ENCODE measurements around the gene JMJD1C. TPM values are rescaled to one million over a fixed set of nuclear protein-coding genes. Genes with fewer than 3 reads are reported as not detected.

JMJD1C gene
- total and polyA plus RNA-seq, 2 donors (not counting 3 experiments of a cell fraction or from before 2014, with no cell fraction given) = 32.1 to 97.1 TPM

DNA sequence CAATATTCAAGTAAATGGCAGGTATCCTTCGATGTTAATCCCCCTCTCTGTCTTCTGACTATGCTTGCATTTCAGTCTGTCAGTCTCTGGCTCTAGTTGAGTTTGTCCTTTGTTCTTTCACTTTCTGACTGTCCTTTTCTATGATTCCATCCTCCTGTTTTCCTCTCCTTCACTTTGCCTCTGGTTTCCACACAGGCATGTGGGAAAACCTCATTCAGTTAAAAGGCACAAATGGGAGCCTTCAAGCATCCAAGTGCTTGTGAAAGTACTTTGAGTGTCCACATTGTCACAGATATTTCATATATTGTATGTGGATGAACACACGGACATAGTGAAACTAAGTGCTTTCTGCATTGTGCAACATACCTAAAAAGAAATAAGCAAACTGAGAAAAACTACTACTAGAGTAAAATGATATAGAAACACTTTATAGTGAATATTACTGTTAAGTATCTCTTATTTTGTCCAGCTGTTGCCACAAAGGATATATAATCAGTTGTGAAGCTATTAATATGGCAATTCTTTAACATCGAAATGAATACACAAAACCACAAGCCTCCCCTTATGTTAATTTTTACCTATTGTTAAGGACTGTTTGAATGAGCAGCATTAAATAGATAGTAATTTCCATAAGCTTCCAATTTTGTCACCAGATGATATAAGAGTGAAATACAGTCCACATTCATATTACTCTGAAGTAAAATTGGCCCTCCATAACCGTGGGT is 260.9 kb downstream of the JMJD1C start:
- peaks cover 2 to 12% of the 10 kb centered on the region in 2 experiments for H3K36me3 ChIP-seq (ENCODE audit: control insufficient read depth in 2 of 2, extremely low read depth in 1 of 2, insufficient read depth in 2 of 2, low read length in 2 of 2)
- H4K20me1 ChIP-seq (replicated peaks; ENCODE audit: control insufficient read depth, extremely low read depth, insufficient read depth, low read length) = peaks cover 6% of the 10 kb centered on the region
- H3K4me2 ChIP-seq (ENCODE audit: insufficient read depth, low read length) = no peak overlapping the region
- TF ChIP-seq, protein P1, sequence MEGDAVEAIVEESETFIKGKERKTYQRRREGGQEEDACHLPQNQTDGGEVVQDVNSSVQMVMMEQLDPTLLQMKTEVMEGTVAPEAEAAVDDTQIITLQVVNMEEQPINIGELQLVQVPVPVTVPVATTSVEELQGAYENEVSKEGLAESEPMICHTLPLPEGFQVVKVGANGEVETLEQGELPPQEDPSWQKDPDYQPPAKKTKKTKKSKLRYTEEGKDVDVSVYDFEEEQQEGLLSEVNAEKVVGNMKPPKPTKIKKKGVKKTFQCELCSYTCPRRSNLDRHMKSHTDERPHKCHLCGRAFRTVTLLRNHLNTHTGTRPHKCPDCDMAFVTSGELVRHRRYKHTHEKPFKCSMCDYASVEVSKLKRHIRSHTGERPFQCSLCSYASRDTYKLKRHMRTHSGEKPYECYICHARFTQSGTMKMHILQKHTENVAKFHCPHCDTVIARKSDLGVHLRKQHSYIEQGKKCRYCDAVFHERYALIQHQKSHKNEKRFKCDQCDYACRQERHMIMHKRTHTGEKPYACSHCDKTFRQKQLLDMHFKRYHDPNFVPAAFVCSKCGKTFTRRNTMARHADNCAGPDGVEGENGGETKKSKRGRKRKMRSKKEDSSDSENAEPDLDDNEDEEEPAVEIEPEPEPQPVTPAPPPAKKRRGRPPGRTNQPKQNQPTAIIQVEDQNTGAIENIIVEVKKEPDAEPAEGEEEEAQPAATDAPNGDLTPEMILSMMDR (IDR thresholded peaks at IDR 0.05; ENCODE audit: extremely low read depth in 1 of 2, insufficient read depth in 1 of 2, low read depth in 1 of 2, low read length in 2 of 2) = no peak
- H3K9ac ChIP-seq (replicated peaks; ENCODE audit: extremely low read depth, insufficient read depth, low read length) = no peak overlapping the region
- POLR2A ChIA-PET = no interaction called here
- no peak for DNase-seq (ENCODE audit: low read depth, low spot score)
- no peak for FAIRE-seq
- CTCF ChIA-PET = interaction anchor here (1.0 to 1.5 kb wide), 3 partner anchors 9 to 516 kb away, joined by 3 to 5 read pairs (median 3); no protein-coding TSS in a partner anchor
- H3K9me3 ChIP-seq (replicated peaks; ENCODE audit: control insufficient read depth, insufficient read depth, low read length) = no peaks in the 10 kb centered on the region
- dilution Hi-C loops (cut with MboI; ENCODE audit: extremely low pct_ligation_motif_present, low sequenced_read_pairs) (loop anchor here (25.0 kb wide), 1 partner anchor 507 kb away; no protein-coding TSS in a partner anchor), intact Hi-C loops (cut with micrococcal nuclease) (loop anchor here (5.0 kb wide), 2 partner anchors 262 to 317 kb away; partner anchors contain the start of genes JMJD1C and REEP3)
- H3K4me1 ChIP-seq (ENCODE audit: control insufficient read depth, extremely low read depth, insufficient read depth, low read length) = peaks cover 38% of the 10 kb centered on the region
- H3K27me3 ChIP-seq (ENCODE audit: control insufficient read depth in 2 of 2, insufficient read depth in 2 of 2, low read length in 2 of 2) = no peaks in the 10 kb centered on the region
- no peak overlapping the region for H2AFZ ChIP-seq (ENCODE audit: low read depth, low read length)
- H3K79me2 ChIP-seq (ENCODE audit: control insufficient read depth, insufficient read depth, low read length) = peaks cover 49% of the 10 kb centered on the region
- no peak overlapping the region for H3K4me3 ChIP-seq (replicated peaks in 1 of 3; ENCODE audit: insufficient read depth in 1 of 3, low read depth in 1 of 3, low read length in 3 of 3)
- BruUV-seq (replicated peaks) = no TSS peak
- no peak overlapping the region for H3K27ac ChIP-seq (ENCODE audit: insufficient read depth, low read depth, low read length)
- no peaks in the 10 kb centered on the region for H3K9me1 ChIP-seq (replicated peaks; ENCODE audit: control insufficient read depth, extremely low read depth, insufficient read depth, low read length)

DNA sequence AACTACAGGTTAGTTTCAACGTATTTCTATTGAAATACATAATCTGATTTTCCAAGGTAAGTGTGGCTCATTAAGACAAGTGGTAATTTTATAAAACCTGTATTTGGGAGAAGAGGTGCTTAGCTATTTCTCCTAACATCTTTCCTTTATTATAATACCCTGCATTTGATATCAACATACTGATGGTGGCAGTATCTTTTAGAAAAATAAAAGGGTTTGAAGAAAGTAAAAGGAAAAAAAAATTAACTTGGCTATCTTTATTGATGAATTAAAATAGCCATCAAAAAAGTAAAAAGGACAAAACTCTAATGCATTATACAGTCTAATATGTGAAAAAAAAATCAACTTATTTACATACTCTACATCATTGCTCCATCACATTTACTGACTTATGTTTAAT is 264.7 kb downstream of the JMJD1C start:
- CTCF ChIA-PET = interaction anchor here (0.7 to 3.3 kb wide), 6 partner anchors 15 to 567 kb away, joined by 3 to 13 read pairs (median 5); no protein-coding TSS in a partner anchor
- no peak for FAIRE-seq
- intact Hi-C loops (cut with micrococcal nuclease) = no loop called here

More for the DNA sequence above, 264.7 kb downstream of the JMJD1C start:
- H3K9me3 ChIP-seq (replicated peaks; ENCODE audit: control insufficient read depth, insufficient read depth, low read length) = no peaks in the 10 kb centered on the region
- H3K36me3 ChIP-seq (ENCODE audit: control insufficient read depth in 2 of 2, extremely low read depth in 1 of 2, insufficient read depth in 2 of 2, low read length in 2 of 2) = peaks cover 2 to 18% of the 10 kb centered on the region in 2 experiments
- no peak for TF ChIP-seq POLR2A (IDR thresholded peaks at IDR 0.05; ENCODE audit: low read depth, low read length)
- peaks cover 3% of the 10 kb centered on the region for H3K4me1 ChIP-seq (ENCODE audit: control insufficient read depth, extremely low read depth, insufficient read depth, low read length)
- no peak overlapping the region for H3K9ac ChIP-seq (replicated peaks; ENCODE audit: extremely low read depth, insufficient read depth, low read length)
- H3K9me1 ChIP-seq (replicated peaks; ENCODE audit: control insufficient read depth, extremely low read depth, insufficient read depth, low read length) = no peaks in the 10 kb centered on the region
- peaks cover 44% of the 10 kb centered on the region for H3K79me2 ChIP-seq (ENCODE audit: control insufficient read depth, insufficient read depth, low read length)
- H2AFZ ChIP-seq (ENCODE audit: low read depth, low read length) = no peak overlapping the region
- no peak overlapping the region for H3K27ac ChIP-seq (ENCODE audit: insufficient read depth, low read depth, low read length)
- peaks cover 5% of the 10 kb centered on the region for H4K20me1 ChIP-seq (replicated peaks; ENCODE audit: control insufficient read depth, extremely low read depth, insufficient read depth, low read length)
- no peak overlapping the region for H3K4me2 ChIP-seq (ENCODE audit: insufficient read depth, low read length)
- no peaks in the 10 kb centered on the region for H3K27me3 ChIP-seq (ENCODE audit: control insufficient read depth in 2 of 2, insufficient read depth in 2 of 2, low read length in 2 of 2)
- DNase-seq (ENCODE audit: low read depth, low spot score) = no peak
- dilution Hi-C loops (cut with MboI; ENCODE audit: extremely low pct_ligation_motif_present, low sequenced_read_pairs) = loop anchor here (25.0 kb wide), 1 partner anchor 511 kb away; no protein-coding TSS in a partner anchor
- BruUV-seq (replicated peaks) = no TSS peak
- POLR2A ChIA-PET = no interaction called here
- H3K4me3 ChIP-seq (replicated peaks in 1 of 3; ENCODE audit: insufficient read depth in 1 of 3, low read depth in 1 of 3, low read length in 3 of 3) = no peak overlapping the region

Data from endothelial cell of umbilical vein (primary cell).